Measurements from ENCODE around the gene FOXN1. TPM values are rescaled to one million over a fixed set of nuclear protein-coding genes. Genes with fewer than 3 reads are reported as not detected.

The FOXN1 gene
- polyA plus RNA-seq, 4 donors: 0.16 TPM; not detected in 3

DNA sequence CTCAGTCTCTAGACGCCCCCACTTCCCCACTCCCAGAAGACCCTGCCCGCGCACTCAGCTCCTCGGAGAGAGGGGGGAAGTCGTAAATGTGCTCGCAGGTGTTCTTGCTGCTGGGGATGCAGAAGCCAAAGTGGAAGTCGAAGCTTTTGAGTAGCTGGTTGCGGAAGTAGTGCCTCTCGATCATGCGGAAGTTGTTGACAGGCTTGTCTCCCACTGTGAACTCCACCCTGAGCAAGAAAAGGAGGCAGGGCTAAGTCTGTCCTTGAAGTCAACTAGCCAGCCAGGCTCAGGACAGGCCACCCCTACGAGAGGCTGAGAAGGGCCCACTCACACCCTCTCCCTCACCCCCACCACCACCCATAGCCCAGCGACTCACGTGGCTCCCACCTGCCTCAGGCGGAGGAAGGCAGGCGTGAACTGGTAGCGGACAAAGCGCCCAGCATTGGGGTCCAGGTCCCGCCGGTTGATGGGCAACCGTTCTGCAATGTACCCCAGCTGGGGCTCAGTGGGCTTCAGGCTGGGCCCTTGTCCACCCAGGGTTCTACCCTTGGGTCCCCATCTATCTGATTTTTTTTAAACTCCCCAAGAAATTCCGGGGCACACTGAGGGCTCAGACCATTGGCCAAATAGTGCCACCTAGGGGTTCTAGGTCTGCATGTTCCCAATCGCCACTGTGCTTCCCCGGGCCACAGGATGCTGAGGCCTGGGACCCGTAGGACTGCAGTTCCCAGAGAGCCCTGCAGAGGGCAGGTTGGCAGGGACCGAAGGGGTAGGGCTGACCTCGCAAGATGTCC, 41.7 kb downstream of the FOXN1 start:
- Histone ChIP-seq H3K4me1 (ENCODE audit: control insufficient read depth in 3 of 3, insufficient read depth in 2 of 3, low read depth in 1 of 3, low read length in 2 of 3) (peaks cover 0 to 34% (median 0%) of the 10 kb centered on the region in 3 donors), H3K27ac (ENCODE audit: low read depth in 1 of 3, low read length in 2 of 3) (peak overlapping the region in 2 of 3 donors; percentile 30 to 52), H3K9me3 (ENCODE audit: control insufficient read depth in 2 of 2, insufficient read depth in 1 of 2, low read depth in 1 of 2, low read length in 1 of 2) (no peaks in the 10 kb centered on the region), H3K4me3 (ENCODE audit: low read depth in 1 of 3, low read length in 3 of 3) (no peak overlapping the region), H3K36me3 (ENCODE audit: control insufficient read depth in 3 of 3, insufficient read depth in 2 of 3, low read depth in 1 of 3, low read length in 3 of 3) (peaks cover 0 to 43% (median 0%) of the 10 kb centered on the region in 3 donors), H3K27me3 (ENCODE audit: control insufficient read depth in 3 of 3, insufficient read depth in 3 of 3, low read length in 3 of 3) (no peaks in the 10 kb centered on the region)
- DNase-seq (peak; percentile 71 to 79), FAIRE-seq (no peak)
- 65 to 70% (median 67%) methylated on average over 25 to 26 of the region's 26 CpGs for WGBS, 3 donors

DNA sequence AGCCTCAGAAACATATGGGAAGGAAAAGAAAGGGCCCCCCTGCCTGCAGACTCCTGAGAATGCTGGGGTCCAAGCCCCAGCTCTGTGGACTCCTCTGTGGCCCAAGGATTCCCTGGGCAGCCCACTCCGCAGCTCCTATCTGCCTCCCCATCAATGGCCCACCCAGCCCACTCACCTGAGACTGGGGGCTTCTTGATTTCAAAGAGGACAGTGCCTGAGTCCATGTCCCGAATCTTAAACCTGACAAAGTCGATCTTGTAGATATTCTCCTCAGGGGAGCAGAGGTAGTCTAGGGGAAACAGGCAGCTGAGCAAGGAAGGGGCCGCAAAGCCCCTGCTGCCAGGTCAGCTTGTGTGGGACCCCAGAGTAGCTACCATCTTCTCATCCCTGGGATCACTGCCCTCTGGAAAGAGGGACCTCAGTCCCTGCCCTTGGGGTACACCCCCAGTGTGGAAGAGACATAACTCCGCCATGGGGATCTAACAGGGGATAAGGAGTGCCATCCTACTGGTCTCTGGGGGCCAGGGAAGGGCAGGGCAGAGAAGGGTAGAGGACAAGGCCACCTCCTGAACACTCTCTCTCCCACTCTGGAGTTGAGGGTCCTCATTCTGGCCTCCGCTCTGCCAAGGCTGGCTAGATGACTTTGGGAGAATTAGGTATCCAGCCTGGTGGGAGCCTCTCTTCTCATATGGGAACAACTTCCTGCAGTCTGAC, 42.4 kb downstream of the FOXN1 start:
- no peak overlapping the region for H3K27ac ChIP-seq (ENCODE audit: low read depth in 1 of 3, low read length in 2 of 3)
- peaks cover 0 to 42% (median 0%) of the 10 kb centered on the region in 3 donors for H3K4me1 ChIP-seq (ENCODE audit: control insufficient read depth in 3 of 3, insufficient read depth in 2 of 3, low read depth in 1 of 3, low read length in 2 of 3)
- WGBS, 3 donors: 87 to 89% (median 88%) methylated on average over 6 of the region's 6 CpGs
- DNase-seq (no peak), FAIRE-seq (no peak)
- H3K36me3 ChIP-seq (ENCODE audit: control insufficient read depth in 3 of 3, insufficient read depth in 2 of 3, low read depth in 1 of 3, low read length in 3 of 3): peaks cover 0 to 46% (median 0%) of the 10 kb centered on the region in 3 donors
- H3K27me3 ChIP-seq (ENCODE audit: control insufficient read depth in 3 of 3, insufficient read depth in 3 of 3, low read length in 3 of 3): no peaks in the 10 kb centered on the region
- no peaks in the 10 kb centered on the region for H3K9me3 ChIP-seq (ENCODE audit: control insufficient read depth in 2 of 2, insufficient read depth in 1 of 2, low read depth in 1 of 2, low read length in 1 of 2)
- H3K4me3 ChIP-seq (ENCODE audit: low read depth in 1 of 3, low read length in 3 of 3): no peak overlapping the region

DNA sequence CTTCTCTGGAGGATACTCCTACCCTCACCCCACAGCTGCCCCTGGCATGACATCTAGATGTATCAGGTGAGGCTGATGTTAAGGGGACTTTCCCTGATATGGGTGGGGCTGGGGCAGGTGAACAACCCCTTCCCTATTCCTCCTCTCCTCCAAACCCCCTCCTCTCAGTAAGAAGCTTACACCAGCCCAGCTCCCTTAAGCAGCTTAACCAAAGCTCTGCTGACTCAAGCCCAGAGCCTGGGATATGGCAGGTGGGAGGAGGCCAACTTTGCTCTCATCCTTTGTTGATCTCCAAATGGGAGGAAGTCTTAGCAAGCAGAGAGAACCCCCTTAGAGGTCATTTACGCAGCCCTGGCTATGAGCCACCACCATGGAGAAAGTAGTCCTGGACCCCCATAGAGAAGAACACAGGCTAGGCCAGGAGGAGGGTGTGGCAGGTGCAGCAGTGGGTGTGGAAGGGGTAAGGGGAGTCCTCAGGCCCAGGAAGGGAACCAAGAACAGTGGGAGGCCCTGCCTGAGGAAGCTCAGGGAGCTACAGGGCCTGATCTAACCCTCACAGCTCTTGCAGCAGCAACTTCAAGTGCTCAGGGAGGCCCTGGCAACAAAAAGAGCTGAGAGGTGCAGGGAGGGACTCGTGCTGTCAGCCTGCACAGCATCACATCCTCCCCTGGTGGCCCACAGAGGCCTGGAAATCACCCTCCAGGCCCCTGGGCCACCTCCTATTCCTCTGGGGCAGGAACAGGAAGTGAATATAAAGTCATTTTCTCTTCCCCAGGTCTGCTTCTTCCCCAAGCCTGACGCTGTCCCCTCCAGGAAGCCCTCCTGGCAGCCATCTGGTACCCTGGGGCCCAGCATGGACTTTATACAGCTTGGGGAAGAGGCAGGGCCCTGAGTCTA, 43.3 kb downstream of the FOXN1 start:
- H3K27ac ChIP-seq (ENCODE audit: low read depth in 1 of 3, low read length in 2 of 3): peak overlapping the region in 1 of 3 donors; percentile 53
- no peak for FAIRE-seq
- 61 to 79% (median 72%) methylated on average over 3 of the region's 3 CpGs for WGBS, 3 donors
- no peak overlapping the region for H3K4me3 ChIP-seq (ENCODE audit: low read depth in 1 of 3, low read length in 3 of 3)
- H3K4me1 ChIP-seq (ENCODE audit: control insufficient read depth in 3 of 3, insufficient read depth in 2 of 3, low read depth in 1 of 3, low read length in 2 of 3): peaks cover 0 to 50% (median 0%) of the 10 kb centered on the region in 3 donors
- no peaks in the 10 kb centered on the region for H3K27me3 ChIP-seq (ENCODE audit: control insufficient read depth in 3 of 3, insufficient read depth in 3 of 3, low read length in 3 of 3)
- no peak for DNase-seq
- peaks cover 0 to 55% (median 5%) of the 10 kb centered on the region in 3 donors for H3K36me3 ChIP-seq (ENCODE audit: control insufficient read depth in 3 of 3, insufficient read depth in 2 of 3, low read depth in 1 of 3, low read length in 3 of 3)
- no peaks in the 10 kb centered on the region for H3K9me3 ChIP-seq (ENCODE audit: control insufficient read depth in 2 of 2, insufficient read depth in 1 of 2, low read depth in 1 of 2, low read length in 1 of 2)

DNA sequence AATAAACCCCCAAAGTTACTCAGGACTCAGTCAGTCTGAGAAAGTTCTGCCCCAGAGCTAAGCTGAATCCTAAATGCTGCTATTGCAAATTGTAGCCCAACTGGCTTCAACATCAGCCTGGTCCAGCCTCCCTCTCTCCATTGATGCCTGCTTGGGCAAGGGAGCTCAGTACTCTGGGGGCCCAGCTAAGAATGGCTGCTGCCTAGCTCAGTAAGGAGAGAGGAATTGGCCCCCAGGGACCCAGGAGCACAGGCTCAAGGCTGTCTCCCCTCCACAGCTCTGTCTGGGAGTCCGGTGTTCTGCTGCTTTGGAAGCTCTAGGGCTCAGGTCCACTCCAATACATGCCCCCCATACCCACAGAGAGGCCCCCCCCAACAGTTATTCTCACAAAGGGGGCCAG, 44.7 kb downstream of the FOXN1 start:
- H3K9me3 ChIP-seq (ENCODE audit: control insufficient read depth in 2 of 2, insufficient read depth in 1 of 2, low read depth in 1 of 2, low read length in 1 of 2): no peaks in the 10 kb centered on the region
- no peak overlapping the region for H3K4me3 ChIP-seq (ENCODE audit: low read depth in 1 of 3, low read length in 3 of 3)
- FAIRE-seq (no peak), DNase-seq (no peak)
- 91 to 100% (median 100%) methylated on average over 1 of the region's 1 CpG for WGBS, 3 donors
- peaks cover 0 to 50% (median 0%) of the 10 kb centered on the region in 3 donors for H3K4me1 ChIP-seq (ENCODE audit: control insufficient read depth in 3 of 3, insufficient read depth in 2 of 3, low read depth in 1 of 3, low read length in 2 of 3)
- no peak overlapping the region for H3K27ac ChIP-seq (ENCODE audit: low read depth in 1 of 3, low read length in 2 of 3)
- H3K36me3 ChIP-seq (ENCODE audit: control insufficient read depth in 3 of 3, insufficient read depth in 2 of 3, low read depth in 1 of 3, low read length in 3 of 3): peaks cover 0 to 67% (median 7%) of the 10 kb centered on the region in 3 donors
- no peaks in the 10 kb centered on the region for H3K27me3 ChIP-seq (ENCODE audit: control insufficient read depth in 3 of 3, insufficient read depth in 3 of 3, low read length in 3 of 3)

DNA sequence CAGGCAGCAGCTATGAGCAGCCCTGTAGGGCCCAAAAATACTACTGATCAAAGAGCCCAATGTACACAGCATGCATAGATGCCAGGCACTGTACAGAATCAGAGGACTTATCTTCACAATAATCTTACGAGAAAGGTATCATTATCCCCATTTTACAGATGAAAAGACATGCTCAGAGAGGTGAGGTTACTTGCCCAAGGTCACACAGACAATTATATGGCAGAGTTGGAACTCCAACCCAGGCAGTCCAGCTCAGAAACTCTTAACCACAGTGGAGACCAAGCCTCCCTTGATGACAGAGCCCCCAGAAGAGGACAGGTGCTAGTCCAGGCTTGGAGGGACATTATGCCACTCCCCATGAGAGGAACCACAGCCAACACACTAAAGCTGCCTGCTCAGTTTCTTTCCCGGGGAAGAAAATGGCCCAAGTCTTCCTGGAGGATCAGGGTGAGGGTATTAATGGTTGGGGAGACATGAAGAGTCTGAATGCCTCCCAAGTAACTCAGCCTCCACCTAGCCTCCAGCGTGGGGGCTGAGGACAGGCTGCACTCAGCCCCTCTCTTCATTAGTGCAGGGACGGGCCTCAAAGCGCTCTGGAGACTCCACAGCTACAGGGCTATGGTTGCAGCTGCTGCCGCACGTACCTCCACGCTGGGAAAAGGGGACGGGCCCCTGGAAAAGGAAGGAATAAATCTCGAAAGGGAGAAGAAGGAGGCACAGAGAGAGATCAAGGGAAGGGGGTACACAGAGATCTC, 45.5 kb downstream of the FOXN1 start:
- Histone ChIP-seq H3K4me3 (ENCODE audit: low read depth in 1 of 3, low read length in 3 of 3) (peak overlapping the region; percentile 62 to 77 (median 63)), H3K27me3 (ENCODE audit: control insufficient read depth in 3 of 3, insufficient read depth in 3 of 3, low read length in 3 of 3) (no peaks in the 10 kb centered on the region), H3K36me3 (ENCODE audit: control insufficient read depth in 3 of 3, insufficient read depth in 2 of 3, low read depth in 1 of 3, low read length in 3 of 3) (peaks cover 0 to 68% (median 10%) of the 10 kb centered on the region in 3 donors), H3K4me1 (ENCODE audit: control insufficient read depth in 3 of 3, insufficient read depth in 2 of 3, low read depth in 1 of 3, low read length in 2 of 3) (peaks cover 0 to 50% (median 0%) of the 10 kb centered on the region in 3 donors), H3K27ac (ENCODE audit: low read depth in 1 of 3, low read length in 2 of 3) (peak overlapping the region in 1 of 3 donors; percentile 69), H3K9me3 (ENCODE audit: control insufficient read depth in 2 of 2, insufficient read depth in 1 of 2, low read depth in 1 of 2, low read length in 1 of 2) (no peaks in the 10 kb centered on the region)
- DNase-seq (peak in 1 of 2 donors; percentile 66), FAIRE-seq (no peak)
- WGBS, 3 donors: 14 to 16% (median 16%) methylated on average over 10 of the region's 10 CpGs

DNA sequence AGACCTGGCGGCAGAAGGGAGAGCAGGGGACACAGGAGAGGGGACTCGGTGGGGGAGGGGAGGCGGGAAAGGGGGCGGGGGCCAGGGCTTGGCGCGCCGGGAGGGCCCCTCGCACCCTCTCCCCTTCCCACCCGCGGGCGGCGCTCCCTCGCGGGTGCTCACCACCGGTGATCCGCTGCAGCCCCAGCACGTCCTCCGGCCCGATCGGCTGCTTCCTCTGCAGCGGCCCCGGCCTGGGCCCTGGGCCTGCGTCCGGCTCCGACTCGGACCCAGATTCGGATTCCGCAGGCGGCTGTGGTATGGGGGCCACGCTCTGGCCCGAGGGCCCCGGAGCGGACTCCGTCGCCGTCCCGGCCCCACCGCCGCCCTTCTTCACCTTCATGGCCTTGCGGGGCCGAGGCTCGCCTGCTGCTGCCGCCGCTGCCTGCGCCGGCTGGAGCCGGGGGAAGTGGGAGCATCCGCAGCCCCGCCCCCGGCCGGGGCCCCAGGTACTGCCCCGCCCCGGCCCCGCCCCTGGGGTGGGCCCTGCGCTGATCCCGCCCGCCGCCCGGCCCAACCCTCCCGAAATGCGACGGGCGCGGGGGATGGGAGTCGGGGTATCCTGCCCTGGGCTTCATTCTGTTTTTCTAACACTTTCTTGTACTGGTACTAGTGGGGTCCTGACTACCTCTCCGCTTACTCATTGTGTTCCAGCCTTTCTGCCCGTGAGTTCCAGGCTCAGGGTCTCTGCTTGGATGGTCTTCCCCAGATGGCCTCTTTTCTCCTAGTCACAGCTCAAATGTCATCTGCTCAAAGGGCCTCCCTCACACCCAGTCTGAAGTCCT, 46.2 kb downstream of the FOXN1 start, which contains the start of gene UNC119:
UNC119 (minus strand) TSS at position 449 of the 824 bp plus-strand sequence; CDS start at position 382, 67 bp downstream.
- Histone ChIP-seq H3K9me3 (ENCODE audit: control insufficient read depth in 2 of 2, insufficient read depth in 1 of 2, low read depth in 1 of 2, low read length in 1 of 2) (no peaks in the 10 kb centered on the region), H3K27me3 (ENCODE audit: control insufficient read depth in 3 of 3, insufficient read depth in 3 of 3, low read length in 3 of 3) (no peaks in the 10 kb centered on the region), H3K27ac (ENCODE audit: low read depth in 1 of 3, low read length in 2 of 3) (peak within 1 kb of the TSS in 2 of 3 donors; percentile 60 to 69), H3K4me1 (ENCODE audit: control insufficient read depth in 3 of 3, insufficient read depth in 2 of 3, low read depth in 1 of 3, low read length in 2 of 3) (peaks cover 0 to 47% (median 0%) of the 10 kb centered on the region in 3 donors), H3K36me3 (ENCODE audit: control insufficient read depth in 3 of 3, insufficient read depth in 2 of 3, low read depth in 1 of 3, low read length in 3 of 3) (peaks cover 0 to 65% (median 11%) of the 10 kb centered on the region in 3 donors), H3K4me3 (ENCODE audit: low read depth in 1 of 3, low read length in 3 of 3) (peak within 1 kb of the TSS; percentile 62 to 77 (median 63))
- WGBS, 3 donors: 1 to 3% (median 2%) methylated on average over 47 to 67 of the region's 67 CpGs
- DNase-seq: peak; percentile 82 to 90
- no peak for FAIRE-seq

DNA sequence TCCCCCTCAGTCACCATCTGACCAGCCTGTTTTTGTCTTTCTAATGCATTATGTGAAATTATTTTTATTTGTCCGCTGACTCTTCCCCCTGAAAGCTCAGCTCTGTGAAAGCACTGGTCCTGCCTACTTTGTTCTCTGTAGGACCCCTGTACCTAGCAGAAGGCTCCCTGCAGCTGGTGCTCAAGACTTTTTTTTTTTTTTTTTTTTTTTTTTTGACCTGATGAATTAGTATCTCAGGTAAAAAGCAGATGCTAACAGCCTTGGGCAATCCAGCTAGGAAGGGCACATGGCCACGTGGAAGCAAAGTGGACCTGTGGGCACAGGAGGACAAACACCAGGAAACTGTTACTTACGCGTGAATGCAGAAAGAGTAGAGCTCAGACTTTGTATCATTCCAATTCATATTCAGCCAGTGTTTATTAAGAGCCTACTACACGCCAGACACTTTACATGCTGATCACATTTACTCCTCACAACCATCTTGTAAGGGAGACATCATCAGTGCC, 46.9 kb downstream of the FOXN1 start:
- Histone ChIP-seq H3K9me3 (ENCODE audit: control insufficient read depth in 2 of 2, insufficient read depth in 1 of 2, low read depth in 1 of 2, low read length in 1 of 2) (no peaks in the 10 kb centered on the region), H3K27me3 (ENCODE audit: control insufficient read depth in 3 of 3, insufficient read depth in 3 of 3, low read length in 3 of 3) (no peaks in the 10 kb centered on the region), H3K27ac (ENCODE audit: low read depth in 1 of 3, low read length in 2 of 3) (peak overlapping the region in 1 of 3 donors; percentile 68), H3K36me3 (ENCODE audit: control insufficient read depth in 3 of 3, insufficient read depth in 2 of 3, low read depth in 1 of 3, low read length in 3 of 3) (peaks cover 0 to 60% (median 14%) of the 10 kb centered on the region in 3 donors), H3K4me1 (ENCODE audit: control insufficient read depth in 3 of 3, insufficient read depth in 2 of 3, low read depth in 1 of 3, low read length in 2 of 3) (peaks cover 0 to 46% (median 0%) of the 10 kb centered on the region in 3 donors), H3K4me3 (ENCODE audit: low read depth in 1 of 3, low read length in 3 of 3) (peak overlapping the region in 1 of 3 donors; percentile 30)
- FAIRE-seq (no peak), DNase-seq (no peak)
- WGBS, 3 donors: 85 to 93% (median 91%) methylated on average over 5 of the region's 5 CpGs

Data from small intestine (tissue), 7 donors.